NT2/D1 (cell line): ENCODE results near the gene ETFA.

ENCODE experiments used
- DNase-seq: peaks from one replicate; pipeline ENCODE4 v3.0.0-alpha.2; 2011; ENCODE audit warnings: low read depth, low spot score
- H3K27me3 ChIP-seq: 2 replicates; pipeline ENCODE4 v1.6.0; 2011; ENCODE audit warnings: mild to moderate bottlenecking; ENCODE audit not compliant: insufficient read length, insufficient read depth
- H3K36me3 ChIP-seq: 2 replicates; pipeline ENCODE4 v1.6.1; 2011; ENCODE audit warnings: mild to moderate bottlenecking, low read length, mixed read lengths; ENCODE audit not compliant: insufficient read depth, insufficient read length
- H3K4me1 ChIP-seq: 2 replicates; pipeline ENCODE4 v1.5.1; 2011; ENCODE audit not compliant: insufficient read depth, insufficient read length
- H3K4me3 ChIP-seq: 2 replicates; pipeline ENCODE4 v1.5.1; 2011; ENCODE audit warnings: low read depth; ENCODE audit not compliant: insufficient read length
- H3K9ac ChIP-seq: 2 replicates; pipeline ENCODE4 v1.6.0; 2011; ENCODE audit warnings: low read depth; ENCODE audit not compliant: insufficient read length
- H3K9me3 ChIP-seq: 2 replicates; pipeline ENCODE4 v1.5.1; 2011; ENCODE audit warnings: mild to moderate bottlenecking, low read length; ENCODE audit not compliant: insufficient read depth
- SUZ12 ChIP-seq: IDR thresholded peaks from 2 replicates; pipeline ENCODE4 v1.6.1; 2011; ENCODE audit not compliant: insufficient read length, insufficient read depth; ENCODE audit errors: extremely low read depth
- YY1 ChIP-seq: IDR thresholded peaks from 2 replicates; pipeline ENCODE4 v1.6.1; 2011; ENCODE audit not compliant: insufficient read length, insufficient read depth
- ZNF274 ChIP-seq: IDR thresholded peaks from 2 replicates; pipeline ENCODE4 v1.6.1; 2011; ENCODE audit warnings: mild to moderate bottlenecking, low read depth, low read length

ETFA gene

GRCh38 chr15:76195506-76196268, 115.6 kb downstream of the ETFA start:
- no peak overlapping the region for H3K4me3 ChIP-seq
- no peak for TF ChIP-seq YY1
- no peak for TF ChIP-seq ZNF274
- no peak for TF ChIP-seq SUZ12
- H3K4me1 ChIP-seq = peaks cover 38% of the 10 kb centered on the region
- H3K36me3 ChIP-seq = no peaks in the 10 kb centered on the region
- peak overlapping the region; percentile 37 for H3K9ac ChIP-seq
- DNase-seq = no peak
- no peaks in the 10 kb centered on the region for H3K9me3 ChIP-seq
- H3K27me3 ChIP-seq = peaks cover 4% of the 10 kb centered on the region

DNA sequence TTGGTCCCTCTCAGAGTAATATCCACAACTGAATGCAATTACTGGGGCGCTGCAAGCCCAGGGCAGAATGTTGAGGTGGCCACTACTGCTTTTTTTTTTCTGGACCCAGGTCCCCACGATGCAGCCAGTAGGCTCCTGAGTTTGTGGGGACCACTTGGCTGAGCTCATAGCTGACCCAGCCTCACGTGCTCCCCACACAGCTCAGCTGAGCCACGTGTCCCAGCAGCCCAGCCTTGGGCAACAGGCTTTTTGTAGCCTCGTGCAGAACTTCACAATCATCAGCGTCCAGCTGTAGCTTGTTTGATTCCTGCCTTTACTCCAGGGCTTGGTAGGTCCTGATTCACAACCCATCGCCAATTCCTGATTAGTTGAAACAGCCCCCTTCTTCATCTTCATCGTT, 117.3 kb downstream of the ETFA start:
- TF ChIP-seq SUZ12 (no peak), YY1 (no peak), ZNF274 (no peak)

DNA sequence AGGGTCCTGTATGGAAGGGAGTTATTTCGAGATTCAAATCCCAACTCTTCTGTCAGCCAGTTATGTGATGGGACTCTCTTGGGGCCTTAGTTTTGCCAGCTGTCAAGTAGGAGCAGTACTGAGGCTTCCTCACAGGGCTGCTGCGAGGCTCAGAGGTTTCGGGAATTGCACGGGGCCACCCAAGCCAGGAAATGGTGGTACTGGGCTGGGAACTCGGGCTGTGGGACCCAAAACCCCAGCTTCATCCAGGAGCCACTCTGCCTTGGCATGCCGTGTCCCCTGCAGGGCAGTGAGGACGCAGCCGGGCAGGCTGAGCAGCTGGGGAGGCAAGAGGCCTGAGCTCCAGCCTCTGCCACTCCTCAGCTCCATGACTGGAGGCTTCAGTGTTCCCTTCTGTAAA, 118.6 kb downstream of the ETFA start:
- Histone ChIP-seq H3K4me3 (no peak overlapping the region), H3K36me3 (no peaks in the 10 kb centered on the region), H3K27me3 (peaks cover 23% of the 10 kb centered on the region), H3K9ac (no peak overlapping the region), H3K4me1 (peaks cover 34% of the 10 kb centered on the region), H3K9me3 (no peaks in the 10 kb centered on the region)
- DNase-seq = no peak
- TF ChIP-seq SUZ12 (no peak), YY1 (no peak), ZNF274 (no peak)

More for the DNA sequence above, 117.3 kb downstream of the ETFA start:
- no peaks in the 10 kb centered on the region for H3K9me3 ChIP-seq
- peaks cover 35% of the 10 kb centered on the region for H3K4me1 ChIP-seq
- H3K4me3 ChIP-seq = no peak overlapping the region
- H3K9ac ChIP-seq = no peak overlapping the region
- no peak for DNase-seq
- peaks cover 22% of the 10 kb centered on the region for H3K27me3 ChIP-seq
- H3K36me3 ChIP-seq = no peaks in the 10 kb centered on the region

DNA sequence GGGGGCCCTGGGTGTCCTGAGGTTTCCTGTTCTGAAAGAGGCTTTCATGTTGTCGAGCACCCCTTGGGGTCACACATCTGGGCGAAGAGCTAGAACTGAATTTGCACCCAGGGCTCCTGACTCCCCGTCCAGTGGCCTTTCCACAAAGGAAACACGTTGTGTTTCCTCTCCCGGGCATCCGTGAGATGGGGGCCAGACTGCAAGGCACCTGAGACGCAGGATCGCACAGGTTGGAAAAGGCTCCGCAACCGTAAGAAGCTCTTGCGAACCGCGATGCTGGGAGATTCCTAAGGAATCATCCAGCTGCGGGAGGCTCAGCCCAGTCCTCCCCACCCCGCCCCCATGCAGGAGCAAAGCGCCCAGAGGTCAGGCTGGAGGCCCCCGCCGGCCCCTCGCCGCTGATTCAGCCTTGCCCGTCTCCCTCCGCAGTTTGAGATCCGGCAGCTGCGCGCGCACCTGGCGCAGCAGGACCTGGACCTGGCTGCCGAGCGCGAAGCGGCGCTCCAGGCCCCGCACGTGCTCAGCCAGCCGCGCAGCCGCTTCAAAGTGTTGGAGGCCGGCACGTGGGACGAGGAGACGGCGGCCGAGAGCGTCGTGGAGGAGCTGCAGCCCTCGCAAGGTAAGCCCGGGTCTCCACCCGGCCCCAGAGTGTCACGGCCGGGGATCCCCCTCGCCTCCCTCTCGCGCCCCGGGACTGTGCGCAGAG, 119.6 kb downstream of the ETFA start:
- Histone ChIP-seq H3K4me1 (peaks cover 27% of the 10 kb centered on the region), H3K9ac (peak overlapping the region; percentile 12), H3K27me3 (peaks cover 23% of the 10 kb centered on the region), H3K36me3 (no peaks in the 10 kb centered on the region), H3K4me3 (no peak overlapping the region), H3K9me3 (no peaks in the 10 kb centered on the region)
- TF ChIP-seq SUZ12 (no peak), YY1 (no peak), ZNF274 (no peak)
- no peak for DNase-seq

- H3K9ac ChIP-seq = peak overlapping the region; percentile 51
- TF ChIP-seq YY1 = no peak
- no peak for TF ChIP-seq ZNF274
- TF ChIP-seq SUZ12 = no peak
- H3K9me3 ChIP-seq = no peaks in the 10 kb centered on the region
- peaks cover 23% of the 10 kb centered on the region for H3K27me3 ChIP-seq
- peaks cover 21% of the 10 kb centered on the region for H3K4me1 ChIP-seq
- no peak overlapping the region for H3K4me3 ChIP-seq
- no peaks in the 10 kb centered on the region for H3K36me3 ChIP-seq
- peak; percentile 69 for DNase-seq
These were observed 120.3 kb downstream of the ETFA start for GRCh38 chr15:76190751-76191538.

- Histone ChIP-seq H3K9me3 (no peaks in the 10 kb centered on the region), H3K36me3 (no peaks in the 10 kb centered on the region), H3K9ac (no peak overlapping the region), H3K4me3 (no peak overlapping the region), H3K4me1 (peaks cover 20% of the 10 kb centered on the region), H3K27me3 (peaks cover 23% of the 10 kb centered on the region)
- TF ChIP-seq YY1 (no peak), ZNF274 (no peak), SUZ12 (no peak)
- DNase-seq = no peak
These were observed 121.2 kb downstream of the ETFA start for GRCh38 chr15:76190070-76190564.
